Keratinocyte (primary cell): ENCODE results near the gene RGS6. TPM values are rescaled to one million over a fixed set of nuclear protein-coding genes. Genes with fewer than 3 reads are reported as not detected.

Experiments used
- DNase-seq: peaks from one replicate; pipeline ENCODE4 v3.0.0-alpha.2; 2011; ENCODE audit warnings: low read depth, missing footprints, low spot score
- FAIRE-seq: peaks from 2 replicates; lab custom pipeline; 2011; peaks lifted over from hg19 to GRCh38; lab: Jason Lieb, UNC
- H2AFZ ChIP-seq: 2 replicates; pipeline ENCODE4 v1.6.0; 2012; ENCODE audit warnings: low read length, control low read depth, inconsistent platforms; ENCODE audit not compliant: control insufficient read depth
- H3K27ac ChIP-seq: 2 replicates; pipeline ENCODE4 v1.5.1; 2011; ENCODE audit warnings: low read length; ENCODE audit not compliant: control insufficient read depth, insufficient read depth
- H3K27me3 ChIP-seq: 3 replicates; pipeline ENCODE4 v1.6.0; 2011; ENCODE audit warnings: low read length; ENCODE audit not compliant: control insufficient read depth, insufficient read depth; ENCODE audit errors: extremely low read depth
- H3K36me3 ChIP-seq, 2 experiments: 2 replicates in 1 of 2; 3 replicates in 1 of 2; pipeline ENCODE4 v1.5.1; 2011; ENCODE audit warnings: low read length in 2 of 2, mild to moderate bottlenecking in 1 of 2; ENCODE audit not compliant: control insufficient read depth in 2 of 2, insufficient read depth in 2 of 2; ENCODE audit errors: extremely low read depth in 1 of 2
- H3K4me1 ChIP-seq: 3 replicates; pipeline ENCODE4 v1.5.1; 2011; ENCODE audit warnings: low read length; ENCODE audit not compliant: control insufficient read depth, insufficient read depth; ENCODE audit errors: extremely low read depth
- H3K4me2 ChIP-seq: 3 replicates; pipeline ENCODE4 v1.6.0; 2011; ENCODE audit warnings: low read depth, low read length; ENCODE audit not compliant: control insufficient read depth, insufficient read depth; ENCODE audit errors: extremely low read depth
- H3K4me3 ChIP-seq, 3 experiments: fragments of 200-600 bp in 1 of 3; sonication (generic) in 1 of 3; 2 replicates in 2 of 3; 3 replicates in 1 of 3; pipeline ENCODE4 v1.5.1; 2011 to 2016; ENCODE audit warnings: low read length in 3 of 3, mild to moderate bottlenecking in 3 of 3, control low read depth in 2 of 3, inconsistent platforms in 1 of 3, low read depth in 1 of 3, mixed read lengths in 1 of 3, mixed run types in 1 of 3, moderate library complexity in 1 of 3; ENCODE audit not compliant: control insufficient read depth in 2 of 3, insufficient read depth in 2 of 3; ENCODE audit errors: extremely low read depth in 1 of 3
- H3K79me2 ChIP-seq: 2 replicates; pipeline ENCODE4 v1.6.0; 2012; ENCODE audit warnings: low read length; ENCODE audit not compliant: control insufficient read depth, insufficient read depth
- H3K9ac ChIP-seq: 3 replicates; pipeline ENCODE4 v1.6.0; 2011; ENCODE audit warnings: low read length; ENCODE audit not compliant: control insufficient read depth, insufficient read depth; ENCODE audit errors: extremely low read depth
- H3K9me1 ChIP-seq: 3 replicates; pipeline ENCODE4 v1.6.0; 2011; ENCODE audit warnings: low read length; ENCODE audit not compliant: control insufficient read depth, insufficient read depth; ENCODE audit errors: extremely low read depth
- H3K9me3 ChIP-seq: 2 replicates; pipeline ENCODE4 v1.5.1; 2012; ENCODE audit warnings: low read depth, low read length; ENCODE audit not compliant: control insufficient read depth
- H4K20me1 ChIP-seq: 3 replicates; pipeline ENCODE4 v1.6.0; 2011; ENCODE audit warnings: low read length; ENCODE audit not compliant: control insufficient read depth, insufficient read depth; ENCODE audit errors: extremely low read depth
- CTCF ChIP-seq, 3 experiments: IDR thresholded peaks in 1 of 3; conservative IDR thresholded peaks in 1 of 3; optimal IDR thresholded peaks in 1 of 3; 2 replicates in 2 of 3; 3 replicates in 1 of 3; pipeline versions ENCODE3 to v1.5.1; 2011; ENCODE audit warnings: low read length in 3 of 3, mild to moderate bottlenecking in 3 of 3, moderate library complexity in 2 of 3, control low read depth in 1 of 3, inconsistent platforms in 1 of 3; ENCODE audit not compliant: insufficient read depth in 2 of 3; ENCODE audit errors: extremely low read depth in 1 of 3
- EZH2 ChIP-seq: IDR thresholded peaks from one replicate; pipeline ENCODE4 v1.6.1; 2012; ENCODE audit warnings: inconsistent platforms, mild to moderate bottlenecking, low read length, moderate library complexity
- dilution Hi-C: fragments of 300-500 bp; cut with MboI; formaldehyde crosslinking; loops from one replicate; pipeline ENCODE4 v1.7.0; 2020; ENCODE audit warnings: low sequenced_read_pairs; ENCODE audit not compliant: extremely low pct_ligation_motif_present
- polyA plus RNA-seq, 5 experiments: library from polyadenylated mRNA; depleted of rRNA in 3 of 5; stranded (reverse) in 3 of 5; stranded (forward) in 1 of 5; unstranded in 1 of 5; fragments of >200 nt; gene quantifications; 1 replicate in 1 of 5; 2 replicates in 3 of 5; 3 replicates in 1 of 5; pipeline versions ENCODE4 v1.2.1 to v1.2.3, GENCODE V29; 2011 to 2012; ENCODE audit warnings: missing spikeins in 2 of 5, low read depth in 1 of 5, low replicate concordance in 1 of 5

Gene RGS6
- polyA plus RNA-seq, 1 donor (not counting 4 experiments of a cell fraction or from before 2014, with no cell fraction given), result not detected

GRCh38 chr14:72418806-72419205, 486.6 kb downstream of the RGS6 start:
- H3K4me2 ChIP-seq, result no peak overlapping the region
- no peak for TF ChIP-seq EZH2
- no peak for TF ChIP-seq CTCF (optimal IDR thresholded peaks at IDR 0.05 in 1 of 3, IDR thresholded peaks at IDR 0.05 in 1 of 3, conservative IDR thresholded peaks at IDR 0.05 in 1 of 3; ENCODE audit: extremely low read depth in 1 of 3, insufficient read depth in 2 of 3, low read length in 3 of 3)
- dilution Hi-C loops, result no loop called here
- H3K9me3 ChIP-seq, result no peaks in the 10 kb centered on the region
- no peaks in the 10 kb centered on the region for H3K27me3 ChIP-seq
- no peaks in the 10 kb centered on the region for H3K36me3 ChIP-seq
- H3K27ac ChIP-seq, result no peak overlapping the region
- no peak overlapping the region for H2AFZ ChIP-seq
- FAIRE-seq, result no peak
- DNase-seq, result no peak
- no peak overlapping the region for H3K4me3 ChIP-seq
- no peaks in the 10 kb centered on the region for H3K9me1 ChIP-seq
- no peaks in the 10 kb centered on the region for H3K79me2 ChIP-seq
- H4K20me1 ChIP-seq, result no peaks in the 10 kb centered on the region
- no peaks in the 10 kb centered on the region for H3K4me1 ChIP-seq
- no peak overlapping the region for H3K9ac ChIP-seq

- H3K27me3 ChIP-seq, result no peaks in the 10 kb centered on the region
- dilution Hi-C loops, result no loop called here
- no peak overlapping the region for H3K9ac ChIP-seq
- no peaks in the 10 kb centered on the region for H3K36me3 ChIP-seq
- H3K4me1 ChIP-seq, result no peaks in the 10 kb centered on the region
- no peak overlapping the region for H2AFZ ChIP-seq
- H4K20me1 ChIP-seq, result no peaks in the 10 kb centered on the region
- no peak overlapping the region for H3K27ac ChIP-seq
- no peaks in the 10 kb centered on the region for H3K9me3 ChIP-seq
- no peaks in the 10 kb centered on the region for H3K9me1 ChIP-seq
- H3K4me3 ChIP-seq, result no peak overlapping the region
- H3K79me2 ChIP-seq, result no peaks in the 10 kb centered on the region
- FAIRE-seq (no peak), DNase-seq (no peak)
- no peak overlapping the region for H3K4me2 ChIP-seq
- TF ChIP-seq CTCF (optimal IDR thresholded peaks at IDR 0.05 in 1 of 3, IDR thresholded peaks at IDR 0.05 in 1 of 3, conservative IDR thresholded peaks at IDR 0.05 in 1 of 3; ENCODE audit: extremely low read depth in 1 of 3, insufficient read depth in 2 of 3, low read length in 3 of 3) (no peak), EZH2 (no peak)
These were observed 487.1 kb downstream of the RGS6 start for GRCh38 chr14:72419226-72419775.
